Mammary epithelial cell (primary cell): Measurements from ENCODE around the gene CRIM1.

Source experiments
- CTCF ChIP-seq, 2 donors: IDR thresholded peaks in 1 of 2; conservative IDR thresholded peaks in 1 of 2; 2 replicates each; pipeline ENCODE4 v1.5.1; 2011 to 2012; ENCODE audit warnings: inconsistent platforms in 2 of 2, low read length in 2 of 2, mild to moderate bottlenecking in 2 of 2, control low read depth in 1 of 2, low read depth in 1 of 2; ENCODE audit not compliant: insufficient read depth in 1 of 2; ENCODE audit errors: extremely low read depth in 1 of 2
- EZH2 ChIP-seq: IDR thresholded peaks from 2 replicates; pipeline ENCODE4 v1.6.1; 2012; ENCODE audit warnings: low read length, inconsistent platforms, borderline replicate concordance

- TF ChIP-seq CTCF (conservative IDR thresholded peaks at IDR 0.05 in 1 of 2, IDR thresholded peaks at IDR 0.05 in 1 of 2; ENCODE audit: extremely low read depth in 1 of 2, insufficient read depth in 1 of 2, low read depth in 1 of 2, low read length in 2 of 2) (no peak), EZH2 (no peak)
Measured at GRCh38 chr2:36511858-36512603, 156.5 kb downstream of the CRIM1 start.
